GM23248 (cell line): Measurements from ENCODE around the gene LZIC. TPM values are rescaled to one million over a fixed set of nuclear protein-coding genes. Genes with fewer than 3 reads are reported as not detected.

Experiments
- DNase-seq: peaks from one replicate; pipeline ENCODE4 v3.0.0-alpha.2; 2015
- H2AFZ ChIP-seq: fragments of 200-600 bp; sonication (generic); 2 replicates; pipeline ENCODE4 v1.6.1; 2016; ENCODE audit warnings: antibody characterized with exemption
- H3F3A ChIP-seq: fragments of 200-600 bp; sonication (generic); 2 replicates; pipeline ENCODE4 v1.6.1; 2016; ENCODE audit warnings: mild to moderate bottlenecking, antibody characterized with exemption, mixed run types; ENCODE audit not compliant: insufficient read depth
- H3K27ac ChIP-seq: fragments of 200-600 bp; sonication (generic); 2 replicates; pipeline ENCODE4 v1.5.1; 2016; ENCODE audit warnings: mild to moderate bottlenecking
- H3K27me3 ChIP-seq: fragments of 200-600 bp; sonication (generic); replicated peaks from 2 replicates; pipeline ENCODE4 v1.6.1; 2016; ENCODE audit warnings: mild to moderate bottlenecking; ENCODE audit not compliant: insufficient read depth
- H3K36me3 ChIP-seq: fragments of 200-600 bp; sonication (generic); 2 replicates; pipeline ENCODE4 v1.6.1; 2016; ENCODE audit warnings: low read depth, mild to moderate bottlenecking
- H3K4me1 ChIP-seq: fragments of 200-600 bp; sonication (generic); 2 replicates; pipeline ENCODE4 v1.6.1; 2016; ENCODE audit warnings: mild to moderate bottlenecking; ENCODE audit not compliant: insufficient read depth
- H3K4me2 ChIP-seq: fragments of 200-600 bp; sonication (generic); one replicate; pipeline ENCODE4 v1.6.1; 2016; ENCODE audit warnings: mild to moderate bottlenecking; ENCODE audit not compliant: unreplicated experiment
- H3K4me3 ChIP-seq: fragments of 200-600 bp; sonication (generic); 2 replicates; pipeline ENCODE4 v1.5.1; 2016; ENCODE audit warnings: mild to moderate bottlenecking
- H3K79me2 ChIP-seq: fragments of 200-600 bp; sonication (generic); 2 replicates; pipeline ENCODE4 v1.6.1; 2016; ENCODE audit warnings: mild to moderate bottlenecking; ENCODE audit not compliant: insufficient read depth
- H3K9ac ChIP-seq: fragments of 200-600 bp; sonication (generic); 2 replicates; pipeline ENCODE4 v1.6.1; 2016; ENCODE audit warnings: mild to moderate bottlenecking
- H3K9me2 ChIP-seq: fragments of 200-600 bp; sonication (generic); 2 replicates; pipeline ENCODE4 v1.6.1; 2016; ENCODE audit warnings: mixed run types, mild to moderate bottlenecking, moderate library complexity; ENCODE audit not compliant: insufficient read depth
- H3K9me3 ChIP-seq: fragments of 200-600 bp; sonication (generic); one replicate; pipeline ENCODE4 v1.6.1; 2017; ENCODE audit warnings: low read depth
- H4K20me1 ChIP-seq: fragments of 200-600 bp; sonication (generic); 2 replicates; pipeline ENCODE4 v1.6.0; 2016; ENCODE audit not compliant: insufficient read depth
- EZH2 ChIP-seq: fragments of 200-600 bp; sonication (generic); IDR thresholded peaks from 2 replicates; pipeline ENCODE4 v1.6.1; 2018; ENCODE audit warnings: antibody characterized with exemption, mild to moderate bottlenecking; ENCODE audit not compliant: insufficient read depth, poor library complexity, severe bottlenecking
- EZH2phosphoT487 ChIP-seq: fragments of 200-600 bp; sonication (generic); IDR thresholded peaks from 2 replicates; pipeline ENCODE4 v1.6.1; 2018; ENCODE audit warnings: antibody characterized with exemption, moderate library complexity, mild to moderate bottlenecking, low read depth; ENCODE audit not compliant: insufficient read depth
- WGBS, 2 experiments: methylation state at CpG; one replicate each; pipeline ENCODE4 v1.1.6; 2015 to 2017; ENCODE audit warnings: low lambda C conversion rate in 2 of 2, low coverage in 1 of 2; ENCODE audit errors: missing lambda C conversion rate in 2 of 2; 5-methylcytosine and 5-hydroxymethylcytosine counted together
- in situ Hi-C: fragments of 300-500 bp; cut with MboI; formaldehyde crosslinking; loops from 2 replicates; pipeline ENCODE4 v1.15.0; 2020
- polyA plus RNA-seq: library from polyadenylated mRNA; unstranded; fragments of >200 nt; fragmentation: Nextera tagmentation; extraction: Ambion mirVana; gene quantifications from 2 replicates; pipeline ENCODE4 v1.2.1, GENCODE V29; 2016
- total RNA-seq: library from RNA; depleted of rRNA; stranded (reverse); fragments of >200 nt; shearing (Covaris generic); gene quantifications from 2 replicates; pipeline ENCODE4 v1.2.3, GENCODE V29; 2014

Gene LZIC
- total and polyA plus RNA-seq, 2 experiments from 2014 or later, result 24.0 to 26.0 TPM

- in situ Hi-C loops, result no loop called here
- Histone ChIP-seq H3F3A (peaks cover 9% of the 10 kb centered on the region; the same call in 1 of the 2 replicates), H2AFZ (peak within 1 kb of the TSS; percentile 91), H3K9me3 (no peaks in the 10 kb centered on the region), H3K9ac (peak within 1 kb of the TSS; percentile 83), H3K79me2 (no peaks in the 10 kb centered on the region), H3K27me3 (no peaks in the 10 kb centered on the region), H3K4me3 (peak within 1 kb of the TSS; percentile 90), H3K4me1 (peaks cover 11% of the 10 kb centered on the region), H3K27ac (peak within 1 kb of the TSS; percentile 80), H3K36me3 (no peaks in the 10 kb centered on the region), H3K4me2 (peak within 1 kb of the TSS; percentile 90), H3K9me2 (no peaks in the 10 kb centered on the region), H4K20me1 (no peaks in the 10 kb centered on the region)
- DNase-seq, result no peak
- whole genome bisulfite sequencing, 2 experiments, result 0% methylated on average over 24 to 30 of the region's 55 CpGs
- TF ChIP-seq EZH2phosphoT487 (no peak), EZH2 (no peak)
Observed at GRCh38 chr1:9910076-9910422, 33.1 kb downstream of the LZIC start, which contains the start of gene CTNNBIP1. TSS of gene CTNNBIP1 (minus strand) at chr1:9910269. CDS start at chr1:9872064, 38,205 bp downstream.

GRCh38 chr1:9909234-9910046, 33.8 kb downstream of the LZIC start:
- no peaks in the 10 kb centered on the region for H3K9me2 ChIP-seq
- H3K4me3 ChIP-seq, result peak overlapping the region; percentile 90
- no peaks in the 10 kb centered on the region for H3K36me3 ChIP-seq
- peaks cover 9% of the 10 kb centered on the region; the same call in 1 of the 2 replicates for H3F3A ChIP-seq
- H2AFZ ChIP-seq, result peak overlapping the region; percentile 88
- H3K9me3 ChIP-seq, result no peaks in the 10 kb centered on the region
- no peak for TF ChIP-seq EZH2phosphoT487
- no peak for TF ChIP-seq EZH2
- DNase-seq, result peak; percentile 31
- 4 to 6% methylated on average over 19 to 31 of the region's 47 CpGs for WGBS, 2 experiments
- no peaks in the 10 kb centered on the region for H4K20me1 ChIP-seq
- no peak overlapping the region for H3K27ac ChIP-seq
- H3K4me1 ChIP-seq, result peaks cover 13% of the 10 kb centered on the region
- in situ Hi-C loops, result no loop called here
- peak overlapping the region; percentile 89 for H3K4me2 ChIP-seq
- H3K79me2 ChIP-seq, result no peaks in the 10 kb centered on the region
- no peaks in the 10 kb centered on the region for H3K27me3 ChIP-seq
- peak overlapping the region; percentile 83 for H3K9ac ChIP-seq

- peaks cover 9% of the 10 kb centered on the region; the same call in 1 of the 2 replicates for H3F3A ChIP-seq
- peak overlapping the region; percentile 90 for H3K4me3 ChIP-seq
- WGBS, 2 experiments, result 84 to 89% methylated on average over 4 of the region's 4 CpGs
- H4K20me1 ChIP-seq, result no peaks in the 10 kb centered on the region
- H3K9me3 ChIP-seq, result no peaks in the 10 kb centered on the region
- peak overlapping the region; percentile 88; the same call in 1 of the 2 replicates for H2AFZ ChIP-seq
- in situ Hi-C loops, result no loop called here
- no peak for DNase-seq
- H3K9ac ChIP-seq, result peak overlapping the region; percentile 83
- peaks cover 13% of the 10 kb centered on the region for H3K4me1 ChIP-seq
- H3K36me3 ChIP-seq, result no peaks in the 10 kb centered on the region
- TF ChIP-seq EZH2, result no peak
- no peak for TF ChIP-seq EZH2phosphoT487
- H3K4me2 ChIP-seq, result peak overlapping the region; percentile 89
- no peaks in the 10 kb centered on the region for H3K79me2 ChIP-seq
- H3K27ac ChIP-seq, result no peak overlapping the region
- no peaks in the 10 kb centered on the region for H3K27me3 ChIP-seq
- H3K9me2 ChIP-seq, result no peaks in the 10 kb centered on the region
Observed at GRCh38 chr1:9908871-9909233, 34.3 kb downstream of the LZIC start.

GRCh38 chr1:9907441-9907840, 35.8 kb downstream of the LZIC start:
- Histone ChIP-seq H3K4me1 (peaks cover 13% of the 10 kb centered on the region), H3K9me2 (no peaks in the 10 kb centered on the region), H4K20me1 (no peaks in the 10 kb centered on the region), H3K9me3 (no peaks in the 10 kb centered on the region), H3K4me2 (no peak overlapping the region), H3K27me3 (no peaks in the 10 kb centered on the region), H3K9ac (no peak overlapping the region), H3K27ac (no peak overlapping the region), H3K79me2 (no peaks in the 10 kb centered on the region), H3F3A (peaks cover 9% of the 10 kb centered on the region; the same call in 1 of the 2 replicates), H3K4me3 (no peak overlapping the region), H3K36me3 (no peaks in the 10 kb centered on the region), H2AFZ (no peak overlapping the region)
- no peak for DNase-seq
- in situ Hi-C loops, result no loop called here
- TF ChIP-seq EZH2 (no peak), EZH2phosphoT487 (no peak)
- WGBS, 2 experiments, result 81 to 85% methylated on average over 5 of the region's 5 CpGs
